Mesothelial cell of epicardium (in vitro differentiated cells): ENCODE data around the gene CD302. TPM values are rescaled to one million over a fixed set of nuclear protein-coding genes. Genes with fewer than 3 reads are reported as not detected.
A peak's percentile ranks its signal among the peaks of the same experiment; 100 is the strongest.

Experiments used
- DNase-seq, 2 experiments: peaks; one replicate each; pipeline ENCODE4 v3.0.0; 2021; ENCODE audit warnings: low spot score in 2 of 2; ENCODE audit not compliant: unreplicated experiment in 2 of 2
- H3K27ac Mint-ChIP-seq: 2 replicates; pipeline ENCODE4 v1.8.0; 2021; ENCODE audit warnings: mixed read lengths
- H3K27me3 Mint-ChIP-seq: 2 replicates; pipeline ENCODE4 v1.8.0; 2021; ENCODE audit warnings: low read depth, mixed read lengths
- H3K36me3 Mint-ChIP-seq: 2 replicates; pipeline ENCODE4 v1.8.0; 2021; ENCODE audit warnings: mixed read lengths
- H3K4me1 Mint-ChIP-seq: 2 replicates; pipeline ENCODE4 v1.8.0; 2021; ENCODE audit warnings: mixed read lengths
- H3K4me3 Mint-ChIP-seq: 2 replicates; pipeline ENCODE4 v1.8.0; 2021; ENCODE audit warnings: mild to moderate bottlenecking, moderate library complexity, mixed read lengths
- H3K9me3 Mint-ChIP-seq: 2 replicates; pipeline ENCODE4 v1.8.0; 2021; ENCODE audit warnings: mixed read lengths
- CTCF ChIP-seq: fragments of 200-600 bp; sonication (generic); IDR thresholded peaks from one replicate; pipeline ENCODE4 v1.5.0; 2021; ENCODE audit warnings: antibody characterized with exemption; ENCODE audit not compliant: unreplicated experiment
- total RNA-seq: library from RNA; stranded (reverse); gene quantifications from 3 replicates; pipeline ENCODE4 v1.2.1, GENCODE V29; 2021

The CD302 gene
- total RNA-seq, result 2.9 to 3.1 TPM (median 2.9 TPM) in 3 replicates

GRCh38 chr2:159797543-159798375 lies at the start of gene CD302:
Gene CD302 (minus strand): TSS chr2:159798208. CDS start chr2:159798198, 10 bp downstream.
- H3K4me1 Mint-ChIP-seq, result peaks cover 10% of the 10 kb centered on the region
- no peak for TF ChIP-seq CTCF
- DNase-seq, result peak; percentile 45 to 67
- peak within 1 kb of the TSS; percentile 45 for H3K27ac Mint-ChIP-seq
- H3K4me3 Mint-ChIP-seq, result peak within 1 kb of the TSS; percentile 79
- peaks cover 60% of the 10 kb centered on the region for H3K27me3 Mint-ChIP-seq
- no peaks in the 10 kb centered on the region for H3K9me3 Mint-ChIP-seq
- H3K36me3 Mint-ChIP-seq, result no peaks in the 10 kb centered on the region

- Mint-ChIP-seq H3K9me3 (no peaks in the 10 kb centered on the region), H3K36me3 (peaks cover 1% of the 10 kb centered on the region), H3K4me3 (no peak overlapping the region), H3K27me3 (no peaks in the 10 kb centered on the region), H3K27ac (no peak overlapping the region), H3K4me1 (no peaks in the 10 kb centered on the region)
- no peak for TF ChIP-seq CTCF
- DNase-seq, result no peak
These were observed 48.6 kb upstream of the CD302 start for GRCh38 chr2:159846564-159846963.

GRCh38 chr2:159840616-159841015 lies 42.6 kb upstream of the CD302 start:
- Mint-ChIP-seq H3K27ac (no peak overlapping the region), H3K27me3 (no peaks in the 10 kb centered on the region), H3K36me3 (peaks cover 1% of the 10 kb centered on the region), H3K9me3 (no peaks in the 10 kb centered on the region), H3K4me3 (no peak overlapping the region), H3K4me1 (peaks cover 4% of the 10 kb centered on the region)
- no peak for DNase-seq
- no peak for TF ChIP-seq CTCF

GRCh38 chr2:159832858-159833257 lies 34.9 kb upstream of the CD302 start:
- TF ChIP-seq CTCF, result no peak
- H3K36me3 Mint-ChIP-seq, result no peaks in the 10 kb centered on the region
- H3K4me1 Mint-ChIP-seq, result peaks cover 2% of the 10 kb centered on the region
- H3K4me3 Mint-ChIP-seq, result no peak overlapping the region
- peaks cover 3% of the 10 kb centered on the region for H3K9me3 Mint-ChIP-seq
- no peak overlapping the region for H3K27ac Mint-ChIP-seq
- no peaks in the 10 kb centered on the region for H3K27me3 Mint-ChIP-seq
- DNase-seq, result no peak

- no peak for TF ChIP-seq CTCF
- H3K4me3 Mint-ChIP-seq, result no peak overlapping the region
- H3K36me3 Mint-ChIP-seq, result no peaks in the 10 kb centered on the region
- no peaks in the 10 kb centered on the region for H3K4me1 Mint-ChIP-seq
- H3K9me3 Mint-ChIP-seq, result peaks cover 3% of the 10 kb centered on the region
- no peak for DNase-seq
- no peaks in the 10 kb centered on the region for H3K27me3 Mint-ChIP-seq
- H3K27ac Mint-ChIP-seq, result no peak overlapping the region
These were observed 34.0 kb upstream of the CD302 start for GRCh38 chr2:159832026-159832425.
